Spleen (tissue), 7 donors: ENCODE data around the gene HOXA6.

Experiments
- CTCF ChIP-seq, 11 experiments: fragments of 200-600 bp in 7 of 11; fragments of 450-650 bp in 4 of 11; sonication (generic) in 4 of 11; IDR thresholded peaks in 8 of 11; conservative IDR thresholded peaks in 3 of 11; 1 replicate in 7 of 11; 2 replicates in 4 of 11; pipeline versions ENCODE4 v1.4.0 to v1.8.0; 2016 to 2021; ENCODE audit warnings: antibody characterized with exemption in 11 of 11, inconsistent platforms in 4 of 11, mild to moderate bottlenecking in 1 of 11
- POLR2A ChIP-seq, 3 donors: fragments of 450-650 bp; IDR thresholded peaks; one replicate each; pipeline ENCODE4 v1.5.1; 2017; ENCODE audit warnings: antibody characterized with exemption in 3 of 3, mild to moderate bottlenecking in 1 of 3
- POLR2AphosphoS5 ChIP-seq, 3 donors: sonication (generic); formaldehyde crosslinking; IDR thresholded peaks; one replicate each; pipeline ENCODE4 v1.5.1; 2017; ENCODE audit warnings: antibody characterized with exemption in 3 of 3
- donor health status: DM: no; HTN: no; CAD: no; lungs with moderate emphysema.
- donor health status: DM: no; HTN: no; CAD: no.
- donor health status: DM: no; HTN: no; CAD: no.

GRCh38 chr7:27189295-27189996, 41.9 kb upstream of the HOXA6 start:
- TF ChIP-seq CTCF (IDR thresholded peaks at IDR 0.05 in 8 of 11, conservative IDR thresholded peaks at IDR 0.05 in 3 of 11) (no peak), POLR2A (IDR thresholded peaks at IDR 0.05) (no peak), POLR2AphosphoS5 (IDR thresholded peaks at IDR 0.05) (peak in 1 of 3 donors; percentile 22)
